HG03097 (cell line): ENCODE results near the gene TTC29.
A peak's percentile ranks its signal among the peaks of the same experiment; 100 is the strongest.

Experiments used
- ATAC-seq: cut with Tn5 transposase; IDR thresholded peaks from one replicate; pipeline ENCODE4 v1.9.1; 2021; ENCODE audit not compliant: unreplicated experiment, low FRiP score

Gene TTC29, protein sequence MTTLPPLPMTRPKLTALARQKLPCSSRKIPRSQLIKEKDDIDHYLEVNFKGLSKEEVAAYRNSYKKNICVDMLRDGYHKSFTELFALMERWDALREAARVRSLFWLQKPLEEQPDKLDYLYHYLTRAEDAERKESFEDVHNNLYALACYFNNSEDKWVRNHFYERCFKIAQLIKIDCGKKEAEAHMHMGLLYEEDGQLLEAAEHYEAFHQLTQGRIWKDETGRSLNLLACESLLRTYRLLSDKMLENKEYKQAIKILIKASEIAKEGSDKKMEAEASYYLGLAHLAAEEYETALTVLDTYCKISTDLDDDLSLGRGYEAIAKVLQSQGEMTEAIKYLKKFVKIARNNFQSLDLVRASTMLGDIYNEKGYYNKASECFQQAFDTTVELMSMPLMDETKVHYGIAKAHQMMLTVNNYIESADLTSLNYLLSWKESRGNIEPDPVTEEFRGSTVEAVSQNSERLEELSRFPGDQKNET

DNA sequence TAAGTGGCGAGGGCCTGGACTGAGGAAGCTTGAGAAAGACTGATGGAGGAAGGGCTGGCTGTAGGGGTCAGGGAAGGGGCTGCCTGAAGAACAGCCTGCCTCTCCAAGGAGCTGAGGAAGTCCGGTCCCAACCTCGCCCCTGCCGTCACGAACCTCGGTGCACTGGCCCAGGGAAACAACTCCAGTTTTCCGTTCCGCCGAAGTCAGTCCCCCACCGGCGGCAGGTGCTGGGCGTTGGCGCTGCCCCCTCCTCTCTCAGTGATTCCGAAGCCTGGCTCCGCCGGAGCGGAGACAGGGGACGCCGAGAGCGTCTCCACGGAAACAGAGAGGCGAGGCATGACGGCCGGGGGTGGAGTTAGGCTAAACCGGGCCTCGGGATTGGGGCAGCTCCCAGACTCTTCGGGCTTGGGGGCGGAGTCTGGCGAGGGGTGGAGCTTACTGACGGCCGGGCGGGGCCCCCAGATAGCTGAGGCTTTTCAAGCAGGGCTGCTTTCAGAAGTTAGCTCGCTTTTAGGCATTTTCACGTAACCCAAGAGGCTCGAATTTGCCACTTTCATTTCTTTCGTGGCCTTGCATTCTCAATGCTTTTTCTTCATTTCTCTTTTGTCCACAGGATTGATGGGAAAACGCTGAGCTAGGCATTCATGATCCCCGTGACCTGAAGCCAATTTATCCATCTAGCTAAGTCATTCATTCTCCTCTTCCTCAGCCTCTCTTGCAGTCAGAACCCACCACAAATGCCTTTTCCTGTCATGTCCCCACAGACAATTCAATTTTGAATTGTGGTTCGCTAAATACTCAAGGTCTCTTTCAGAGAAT, at the start of gene TTC29:
Gene TTC29 (minus strand): TSS at position 309 of the 819 bp plus-strand sequence. CDS start 5,969 bp downstream, outside the sequence.
- ATAC-seq, result peak; percentile 100

DNA sequence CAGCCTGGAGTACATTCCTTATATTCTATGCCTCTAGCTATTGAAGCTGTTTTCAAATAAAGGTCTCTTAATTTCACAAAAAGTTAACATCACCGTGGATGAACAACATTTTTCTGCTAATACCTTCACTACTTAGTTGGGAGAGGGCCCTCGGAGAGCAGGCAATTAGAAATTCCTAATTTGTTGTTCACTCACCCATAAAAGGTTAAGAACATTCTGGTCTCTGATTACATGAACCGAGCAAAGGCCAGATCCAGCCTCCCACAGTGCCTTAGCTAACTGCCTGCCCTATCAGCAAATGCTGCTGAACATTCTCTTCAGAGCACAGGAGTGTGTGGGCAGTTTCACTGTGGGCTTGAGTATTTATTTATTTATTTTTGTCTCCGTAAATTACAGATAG, 36.0 kb upstream of the TTC29 start:
- no peak for ATAC-seq

DNA sequence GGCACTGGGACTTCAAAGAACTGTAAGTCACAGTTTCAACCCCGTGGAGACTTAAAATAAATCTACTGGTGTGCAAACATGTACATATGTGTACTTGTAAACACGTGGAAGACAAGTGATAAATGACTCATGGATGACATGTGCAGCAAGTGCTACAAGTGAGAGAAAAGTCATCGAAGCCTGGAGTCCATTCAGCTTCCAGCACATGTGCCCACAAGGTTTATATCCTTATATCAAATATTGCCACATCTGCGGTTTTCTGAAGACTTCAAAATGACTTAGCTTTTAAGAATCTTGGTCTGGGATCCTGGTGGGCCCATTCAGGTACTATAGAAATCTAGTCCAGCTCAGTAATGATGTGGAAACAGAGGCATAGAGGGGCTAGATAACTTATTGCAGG, 33.0 kb upstream of the TTC29 start:
- no peak for ATAC-seq

DNA sequence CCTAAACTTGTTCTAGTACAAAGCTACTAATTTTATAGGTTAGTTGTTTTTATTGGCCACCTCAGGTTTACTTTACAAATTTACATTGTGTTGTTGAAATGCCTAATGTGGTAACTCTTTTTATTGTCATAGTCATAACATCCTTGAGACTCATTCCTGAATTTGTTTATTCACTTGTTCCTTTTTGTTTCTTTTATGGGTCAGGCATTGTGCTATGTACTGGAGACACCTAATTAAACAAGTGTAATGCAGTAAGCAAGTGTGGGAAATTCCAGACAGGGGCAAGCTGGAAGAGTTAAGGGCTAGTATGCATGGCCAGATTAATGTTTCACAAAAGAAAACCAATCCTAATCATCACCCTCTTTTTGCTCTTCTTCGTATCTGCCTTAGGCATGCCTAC, 30.5 kb upstream of the TTC29 start:
- ATAC-seq, result no peak

DNA sequence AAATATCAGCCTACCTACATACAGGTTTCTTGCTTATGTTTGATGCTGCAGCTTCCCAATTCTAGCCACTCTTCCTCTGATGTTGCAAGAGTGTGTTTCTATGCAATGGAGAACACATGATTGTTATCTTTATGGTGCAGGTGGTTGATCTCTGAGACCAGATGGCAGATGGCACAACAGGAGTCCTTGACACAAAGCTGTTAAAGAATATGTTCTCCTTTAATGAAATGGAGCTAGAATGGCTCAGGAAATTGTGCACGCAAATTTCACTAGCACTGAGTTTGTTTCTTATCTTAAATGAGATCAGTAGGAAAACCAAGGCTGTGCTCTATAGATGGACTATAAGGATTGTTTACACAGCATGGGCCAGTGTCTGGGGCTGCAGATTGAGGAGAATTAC, 29.9 kb upstream of the TTC29 start:
- no peak for ATAC-seq

DNA sequence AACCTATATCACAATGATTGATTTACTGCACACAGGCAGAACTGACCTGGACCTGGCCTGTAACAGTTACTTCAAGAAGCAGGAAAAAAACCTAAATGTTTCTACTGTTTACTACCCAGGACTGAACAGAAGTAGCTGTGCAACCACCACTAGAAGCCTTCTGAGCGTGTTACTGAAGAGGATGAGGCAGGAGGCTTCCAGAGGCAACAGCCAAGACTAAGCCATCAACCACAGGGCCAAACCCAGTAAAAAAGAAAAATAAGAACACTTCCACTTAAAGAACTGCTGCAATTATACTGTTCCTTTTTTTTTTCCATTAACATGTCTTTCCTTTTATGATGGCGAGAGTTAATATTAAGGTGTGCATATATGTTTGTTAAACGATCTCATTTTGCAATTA, 29.4 kb upstream of the TTC29 start:
- ATAC-seq, result no peak

DNA sequence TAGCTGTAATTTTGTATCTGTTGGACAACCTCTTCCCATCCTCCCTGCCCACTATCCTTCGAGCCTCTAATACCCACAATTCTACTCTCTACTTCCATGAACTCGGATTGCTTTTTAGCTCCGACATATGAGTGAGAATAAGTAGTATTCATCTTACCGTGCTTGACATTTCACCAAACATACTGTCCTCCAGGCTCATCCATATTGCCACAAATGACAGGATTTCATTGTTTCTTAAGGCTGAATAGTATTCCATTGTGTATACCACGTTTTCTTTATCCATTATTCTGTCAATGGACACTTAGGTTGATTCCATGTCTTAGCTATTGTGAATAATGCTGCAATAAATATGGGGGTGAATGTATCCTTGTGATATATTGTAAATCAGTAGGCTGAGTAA, 26.4 kb upstream of the TTC29 start:
- no peak for ATAC-seq

DNA sequence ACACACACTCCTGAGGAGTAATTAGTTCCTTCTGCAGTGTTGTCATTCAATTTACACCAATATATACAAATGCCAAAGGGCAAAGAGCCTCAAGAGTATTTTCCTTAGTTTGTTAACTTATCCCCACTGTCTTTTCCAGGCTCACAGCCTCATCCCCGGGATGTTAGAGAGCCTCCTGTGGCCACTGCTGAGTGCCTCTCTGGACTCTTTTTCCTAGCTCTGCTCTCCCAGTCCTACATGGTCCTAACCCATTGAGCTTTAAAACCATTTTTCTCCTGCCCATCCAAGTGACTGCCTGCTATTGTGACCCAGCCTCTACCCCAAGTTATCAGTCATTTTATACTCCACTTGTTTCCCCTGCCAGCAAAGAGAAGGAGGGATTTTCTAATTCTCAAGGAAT, 23.5 kb upstream of the TTC29 start:
- ATAC-seq, result no peak

DNA sequence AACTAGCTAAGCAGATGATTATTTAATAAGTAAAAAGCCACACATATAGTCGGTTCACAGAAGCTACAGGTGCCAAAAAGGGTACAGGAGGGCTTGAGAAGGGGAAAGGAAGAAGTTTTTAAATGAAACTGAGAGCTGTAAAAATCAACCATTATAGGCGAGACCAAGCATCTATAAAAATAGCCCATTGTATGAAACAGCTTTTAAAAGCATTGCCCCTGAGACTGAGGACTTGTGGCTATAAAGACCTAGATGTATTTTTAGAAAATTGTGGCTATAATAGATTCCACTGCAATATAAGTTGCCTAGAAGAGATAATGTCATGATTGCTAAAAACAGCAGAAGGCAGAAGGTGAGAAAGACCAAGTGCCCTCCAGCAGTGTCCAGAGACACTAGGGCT, 15.0 kb upstream of the TTC29 start:
- no peak for ATAC-seq

DNA sequence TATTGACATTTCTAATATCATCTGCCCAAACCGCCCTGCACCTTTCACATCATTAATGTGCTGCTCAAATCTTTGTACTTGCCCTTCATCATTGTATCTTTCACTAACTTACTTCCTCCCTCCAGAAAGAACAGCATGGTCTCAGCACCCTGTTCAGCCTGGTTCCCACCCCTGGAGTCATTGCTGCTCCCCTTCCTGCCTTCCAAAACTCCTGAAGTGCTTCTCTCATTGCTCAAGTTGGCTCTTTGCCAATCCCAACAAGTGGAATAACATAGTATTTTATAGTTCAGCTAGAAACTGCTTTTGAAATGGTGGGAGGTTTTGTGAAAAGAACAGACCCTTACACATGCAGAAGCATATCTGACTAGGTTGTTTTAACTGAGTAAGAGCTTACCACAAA, 14.0 kb upstream of the TTC29 start:
- no peak for ATAC-seq

DNA sequence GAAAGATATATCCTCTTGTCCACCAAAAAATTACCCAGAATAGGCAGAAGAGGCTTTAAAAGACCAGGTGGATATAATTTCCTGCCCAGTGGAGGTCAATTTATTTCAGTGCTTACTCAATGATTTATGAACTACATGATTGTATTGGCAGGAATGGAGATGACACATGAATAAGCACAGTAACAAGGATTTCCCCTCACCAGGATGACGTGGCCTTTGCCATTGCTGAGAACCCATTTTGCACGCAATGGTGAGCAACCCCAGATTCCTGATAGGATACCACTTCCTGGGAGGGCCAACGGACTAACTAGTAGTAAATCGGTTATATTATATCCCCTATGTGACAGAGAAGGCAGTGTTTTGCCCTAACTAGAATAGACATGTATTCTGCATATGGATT, 11.6 kb upstream of the TTC29 start:
- ATAC-seq, result no peak

DNA sequence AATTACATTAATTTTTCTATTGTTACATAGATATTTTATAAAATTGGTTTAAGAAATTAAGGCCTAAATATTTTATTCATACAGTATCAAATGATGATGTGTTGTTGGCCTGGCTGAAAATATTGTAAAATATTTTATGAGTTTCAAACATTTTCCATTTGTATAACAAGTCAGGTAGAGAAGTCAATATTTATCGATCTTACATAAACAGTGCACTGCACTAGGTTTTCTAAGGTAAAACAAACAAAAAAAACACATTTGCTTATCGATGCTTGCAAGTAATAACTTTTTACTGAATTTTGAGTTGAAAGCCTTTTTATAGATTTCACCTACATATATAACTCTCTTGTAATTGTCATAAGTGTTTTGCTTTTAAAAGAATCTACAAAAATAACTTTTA, 7.2 kb upstream of the TTC29 start:
- no peak for ATAC-seq

DNA sequence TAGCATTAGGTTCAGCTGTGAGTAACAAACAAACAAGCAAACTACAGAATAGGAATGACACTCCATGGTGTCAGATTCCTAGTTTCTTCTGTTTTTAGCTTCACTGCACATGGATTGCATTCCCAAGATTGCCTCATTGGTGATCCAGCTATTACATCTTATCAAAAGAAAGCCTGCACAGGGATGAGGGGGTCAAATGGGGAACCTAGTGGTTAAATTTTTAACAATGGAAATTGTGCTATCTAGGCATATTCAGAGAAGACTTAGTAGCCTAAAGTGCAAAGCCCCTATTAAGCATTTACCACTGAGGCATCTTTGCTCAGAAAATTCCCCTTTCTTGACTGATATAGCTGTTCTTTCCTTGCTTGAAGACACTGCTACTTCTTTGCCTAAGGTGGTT, 3.9 kb upstream of the TTC29 start:
- ATAC-seq, result no peak

DNA sequence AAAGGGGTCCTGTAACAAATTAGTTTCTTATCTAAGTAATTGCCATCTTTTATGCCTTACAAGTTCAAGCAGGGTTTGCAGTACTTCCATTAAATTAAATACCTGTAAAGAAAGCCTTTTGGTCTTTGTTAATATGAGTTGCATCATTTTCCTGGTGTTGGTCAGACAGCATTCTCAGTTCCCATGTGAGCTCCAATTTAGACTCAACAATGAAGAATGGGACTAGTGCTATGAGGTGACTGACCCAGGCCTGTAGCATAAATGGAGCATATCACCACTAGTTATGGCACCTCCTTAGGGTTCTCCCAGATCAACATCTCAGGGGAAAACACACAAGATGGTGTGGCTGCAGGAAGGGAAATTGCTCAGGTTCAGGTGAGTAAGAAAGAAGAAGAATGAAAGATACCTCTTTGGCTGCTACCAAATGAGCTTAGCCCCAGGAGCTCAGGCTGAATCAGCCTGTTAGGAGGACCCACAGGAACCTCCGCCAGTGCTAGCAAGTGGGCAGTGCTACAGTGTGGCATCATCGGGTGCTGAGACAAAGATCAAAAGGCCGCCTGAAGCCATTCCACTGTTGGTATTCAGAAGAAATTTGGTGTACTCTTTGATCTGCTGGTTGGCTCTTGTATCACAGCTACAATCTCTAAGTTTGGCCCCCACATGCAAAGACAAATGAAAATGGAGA, 1.8 kb downstream of the TTC29 start:
- no peak for ATAC-seq

DNA sequence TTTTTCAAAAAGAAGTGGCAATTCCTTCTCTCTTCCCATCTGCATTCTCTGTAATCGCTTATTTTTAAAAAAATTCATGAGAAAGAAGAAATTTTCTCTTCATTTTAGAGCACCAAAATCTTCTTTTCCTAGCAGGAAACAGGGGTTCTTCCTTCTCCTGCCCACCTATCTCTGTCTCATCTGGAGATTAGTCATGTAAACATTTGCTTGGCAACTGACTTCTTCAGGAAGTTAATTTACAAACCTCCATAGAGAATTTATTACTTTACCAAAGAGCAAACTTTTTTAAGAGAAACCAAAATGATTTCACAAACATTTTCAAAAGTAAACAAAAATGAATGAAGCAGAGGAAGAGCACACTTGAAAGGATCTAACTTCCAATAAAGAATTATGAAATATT, 13.5 kb downstream of the TTC29 start:
- no peak for ATAC-seq

DNA sequence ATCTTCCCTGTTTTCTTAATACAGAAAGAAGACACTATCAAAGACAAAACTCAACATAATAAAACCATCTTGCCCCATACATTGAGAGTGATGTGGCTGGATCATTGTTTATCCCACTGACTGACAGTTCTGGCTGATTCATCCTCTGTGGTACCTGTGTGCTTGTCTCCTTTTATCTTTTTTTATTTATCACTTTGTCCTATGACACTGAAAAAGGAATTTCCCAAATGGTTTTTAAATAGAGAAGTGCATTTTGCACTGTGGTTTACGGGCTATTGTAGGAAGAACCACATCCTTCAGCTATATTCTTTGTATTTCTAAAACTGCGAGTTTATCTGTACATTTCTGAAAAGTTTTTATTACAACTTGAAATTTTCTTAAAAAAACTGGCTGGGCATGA, 15.0 kb downstream of the TTC29 start:
- no peak for ATAC-seq

DNA sequence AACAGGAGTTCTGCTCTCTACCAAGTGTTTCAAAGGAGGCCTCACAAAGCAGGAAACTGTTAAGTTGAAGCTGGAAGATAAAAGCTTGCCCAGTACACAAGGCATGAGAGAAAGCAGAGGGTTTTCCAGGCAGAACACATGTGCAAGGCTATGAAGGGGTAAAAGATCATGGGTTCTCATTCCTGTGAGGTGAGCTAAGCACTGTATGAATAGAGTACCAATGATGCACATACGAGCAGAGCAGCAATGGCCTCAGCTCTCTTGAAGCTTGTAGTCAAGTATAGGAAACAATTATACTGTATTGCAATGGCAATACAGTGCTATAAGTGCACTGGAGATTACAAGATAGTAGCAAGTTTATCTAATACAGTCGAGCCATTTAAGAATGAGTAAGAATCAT, 18.0 kb downstream of the TTC29 start:
- ATAC-seq, result no peak

DNA sequence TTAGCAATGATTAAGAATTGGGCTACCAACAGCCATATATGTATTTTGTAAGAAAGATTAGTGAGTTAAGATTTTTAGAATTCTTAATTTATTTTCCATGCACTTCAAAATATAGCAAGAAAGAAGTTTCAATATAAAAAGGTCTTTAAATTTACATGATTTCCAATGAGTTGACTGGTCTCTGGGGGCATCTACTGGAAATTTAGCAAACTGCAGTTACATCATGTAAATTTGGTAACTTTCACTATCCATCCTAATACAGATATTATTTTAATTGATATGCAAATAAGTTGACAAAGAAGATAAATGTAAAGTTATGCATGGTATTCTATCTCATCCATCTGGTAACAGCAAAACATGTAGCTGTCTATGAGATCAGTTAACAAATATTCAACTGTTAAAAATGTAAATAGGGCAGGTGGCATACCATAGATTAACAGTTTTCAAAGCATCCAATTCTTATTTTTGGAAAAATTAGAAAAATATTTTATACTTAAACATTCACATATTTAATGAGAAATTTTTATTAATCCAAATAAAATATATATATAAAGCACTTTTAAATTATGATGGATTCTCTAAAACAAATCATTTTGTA, 29.1 kb downstream of the TTC29 start:
- no peak for ATAC-seq

DNA sequence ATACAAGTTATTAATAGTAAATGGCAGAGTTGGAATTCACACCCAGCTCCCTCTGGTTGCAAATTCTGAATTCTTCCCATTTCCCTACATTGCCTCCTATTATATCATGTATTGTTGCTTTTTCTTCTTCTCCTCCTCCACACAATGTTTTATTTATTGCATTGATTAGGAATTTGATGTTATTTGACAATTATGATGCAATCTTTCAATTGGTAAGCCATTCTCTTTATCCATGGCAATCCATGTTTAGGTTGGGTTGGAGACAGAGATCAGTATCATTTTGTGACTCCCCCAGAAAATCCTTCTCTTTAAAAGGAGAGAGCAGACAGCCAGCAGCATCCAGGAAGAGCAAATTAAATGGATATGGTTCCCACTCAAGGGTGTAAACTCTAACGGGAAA, 30.5 kb downstream of the TTC29 start:
- no peak for ATAC-seq

DNA sequence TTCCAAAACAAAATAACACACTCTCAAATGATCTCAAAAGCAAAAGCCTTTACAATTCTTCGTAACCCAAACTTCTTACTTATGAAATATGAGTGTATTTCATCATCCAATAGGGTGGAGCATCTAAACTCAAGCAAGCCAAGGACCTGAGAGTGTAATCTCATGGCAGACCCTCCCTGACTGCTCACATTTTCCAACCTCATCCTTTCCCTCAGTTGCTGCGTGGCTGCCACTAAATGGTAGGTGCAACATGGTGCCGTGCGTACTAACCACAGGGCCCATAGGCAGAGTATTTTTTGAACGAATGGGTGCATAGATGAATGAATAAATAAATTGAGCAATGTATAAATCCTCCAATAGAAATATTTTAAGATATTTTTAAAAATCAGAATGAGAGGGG, 45.4 kb downstream of the TTC29 start:
- no peak for ATAC-seq

DNA sequence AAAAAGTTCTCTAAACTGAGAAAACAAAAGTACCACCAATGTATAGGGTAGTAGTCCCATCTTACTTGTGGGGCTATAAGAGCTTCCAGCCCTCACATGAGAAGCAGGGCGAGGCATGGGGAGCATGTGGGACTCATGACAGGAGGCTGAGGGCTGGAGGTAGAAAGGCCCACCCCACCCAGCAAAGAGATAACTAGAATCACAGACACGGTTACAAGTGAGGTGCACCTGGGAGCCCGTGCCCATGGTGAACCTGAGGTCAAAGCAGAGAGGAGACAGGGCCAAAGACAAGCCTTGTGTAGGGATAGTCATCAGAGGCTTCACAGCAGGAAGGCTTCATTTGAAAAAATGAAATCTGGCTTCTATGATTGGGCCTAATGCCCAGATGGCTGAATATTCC, 55.4 kb downstream of the TTC29 start:
- no peak for ATAC-seq
